ENCODE measurements around the gene UNC5B.

DNA sequence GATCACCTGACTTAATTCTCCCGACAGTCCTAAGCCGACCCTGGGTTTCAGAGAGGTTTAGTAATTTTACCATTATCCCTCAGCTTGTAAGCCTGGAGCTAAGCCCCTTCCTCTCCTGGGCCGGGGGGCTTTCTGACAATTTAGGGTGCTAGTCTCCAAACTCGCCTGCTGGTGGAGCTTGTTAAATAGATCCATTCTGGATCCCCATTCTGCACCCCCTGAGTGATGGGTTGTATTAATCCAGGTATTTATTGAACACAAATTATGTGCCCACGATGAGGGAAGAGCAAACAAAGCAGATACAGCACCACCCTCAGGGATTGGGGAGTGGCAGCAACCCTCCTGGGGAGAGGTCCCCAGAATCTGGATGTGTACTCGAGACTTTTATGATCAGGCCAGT lies 105.4 kb downstream of the UNC5B start:
- TF ChIP-seq GATA2 (IDR thresholded peaks at IDR 0.05; ENCODE audit: low read depth, low read length) (no peak), GATA3 (IDR thresholded peaks at IDR 0.05; ENCODE audit: low read depth, low read length) (no peak)

Data from SH-SY5Y (cell line).